GM10248 (cell line): ENCODE data around the gene IL1RAPL1.

Experiments
- CTCF ChIA-PET: fragments of 300-600 bp; sonication (Branson Sonifier 250); formaldehyde crosslinking; extraction: SDS; loops from one replicate; lab custom pipeline; 2021; ENCODE audit warnings: antibody characterized with exemption; lab: Yijun Ruan, JAX
- POLR2A ChIA-PET: fragments of 350-650 bp; sonication (Branson Sonifier 250); formaldehyde crosslinking; extraction: SDS; loops from one replicate; lab custom pipeline; 2020; ENCODE audit warnings: antibody characterized with exemption; lab: Yijun Ruan, JAX
- DNase-seq: peaks from one replicate; pipeline ENCODE4 v3.0.0; 2012; ENCODE audit errors: extremely low spot score
- TF ChIP-seq, protein P1 (sequence below): IDR thresholded peaks from 2 replicates; pipeline ENCODE4 v1.5.1; 2012; ENCODE audit warnings: mild to moderate bottlenecking, low read depth; ENCODE audit errors: extremely low read depth, missing control alignments, control extremely low read depth

Gene IL1RAPL1

DNA sequence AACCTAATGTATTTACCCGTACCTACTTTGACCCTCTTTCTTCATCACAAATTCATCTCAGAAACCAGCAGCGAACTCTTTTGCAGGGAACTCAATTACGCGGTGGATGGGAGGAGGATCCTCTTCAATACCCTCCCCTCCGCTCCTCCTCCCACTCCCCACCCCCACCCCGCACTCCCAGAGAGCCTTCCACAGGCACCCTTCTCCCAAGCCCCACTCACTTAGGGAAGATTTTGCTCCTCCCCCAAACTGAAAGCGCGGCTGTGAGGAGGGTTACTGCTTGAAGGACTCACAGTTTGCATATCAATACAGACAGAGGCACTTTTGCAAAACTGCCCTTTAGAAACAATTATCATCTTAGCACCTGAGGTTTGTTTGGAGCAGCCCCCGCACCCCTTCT lies 960 bp upstream of the IL1RAPL1 start:
- DNase-seq, result no peak
- TF ChIP-seq, protein P1, sequence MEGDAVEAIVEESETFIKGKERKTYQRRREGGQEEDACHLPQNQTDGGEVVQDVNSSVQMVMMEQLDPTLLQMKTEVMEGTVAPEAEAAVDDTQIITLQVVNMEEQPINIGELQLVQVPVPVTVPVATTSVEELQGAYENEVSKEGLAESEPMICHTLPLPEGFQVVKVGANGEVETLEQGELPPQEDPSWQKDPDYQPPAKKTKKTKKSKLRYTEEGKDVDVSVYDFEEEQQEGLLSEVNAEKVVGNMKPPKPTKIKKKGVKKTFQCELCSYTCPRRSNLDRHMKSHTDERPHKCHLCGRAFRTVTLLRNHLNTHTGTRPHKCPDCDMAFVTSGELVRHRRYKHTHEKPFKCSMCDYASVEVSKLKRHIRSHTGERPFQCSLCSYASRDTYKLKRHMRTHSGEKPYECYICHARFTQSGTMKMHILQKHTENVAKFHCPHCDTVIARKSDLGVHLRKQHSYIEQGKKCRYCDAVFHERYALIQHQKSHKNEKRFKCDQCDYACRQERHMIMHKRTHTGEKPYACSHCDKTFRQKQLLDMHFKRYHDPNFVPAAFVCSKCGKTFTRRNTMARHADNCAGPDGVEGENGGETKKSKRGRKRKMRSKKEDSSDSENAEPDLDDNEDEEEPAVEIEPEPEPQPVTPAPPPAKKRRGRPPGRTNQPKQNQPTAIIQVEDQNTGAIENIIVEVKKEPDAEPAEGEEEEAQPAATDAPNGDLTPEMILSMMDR, result no peak
- CTCF ChIA-PET, result no interaction called here
- POLR2A ChIA-PET, result no interaction called here

- TF ChIP-seq, protein P1, result no peak
- CTCF ChIA-PET, result no interaction called here
- no peak for DNase-seq
- POLR2A ChIA-PET, result no interaction called here
These were observed 1.8 kb downstream of the IL1RAPL1 start for GRCh38 chrX:28589046-28589445.

GRCh38 chrX:28590396-28590795 lies 3.1 kb downstream of the IL1RAPL1 start:
- ChIA-PET POLR2A (no interaction called here), CTCF (no interaction called here)
- DNase-seq, result no peak
- TF ChIP-seq, protein P1, result no peak

GRCh38 chrX:28591542-28591941 lies 4.3 kb downstream of the IL1RAPL1 start:
- no peak for DNase-seq
- TF ChIP-seq, protein P1, result no peak
- POLR2A ChIA-PET, result no interaction called here
- CTCF ChIA-PET, result interaction anchor here (1.2 kb wide), 1 partner anchor 35 kb away, joined by 3 read pairs; no protein-coding TSS in a partner anchor

DNA sequence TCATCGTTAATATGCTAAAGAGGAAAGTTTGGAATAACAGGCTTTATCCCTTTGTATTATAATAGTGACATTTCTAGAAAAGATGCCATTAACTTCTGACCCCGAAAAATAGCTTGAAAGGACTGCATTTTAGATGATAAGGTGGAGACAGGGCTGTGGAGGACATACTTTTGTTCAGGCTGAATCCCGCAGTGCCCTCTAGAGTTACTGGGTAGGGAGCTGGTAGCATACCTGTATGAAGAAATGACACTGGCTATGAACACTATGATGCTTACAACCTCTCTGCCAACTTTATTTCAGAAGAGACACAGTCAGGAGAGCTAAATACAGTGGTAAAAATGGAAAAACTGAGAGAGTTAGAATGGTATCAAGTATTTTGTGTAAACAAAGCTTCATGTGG lies 8.1 kb downstream of the IL1RAPL1 start:
- ChIA-PET POLR2A (no interaction called here), CTCF (no interaction called here)
- TF ChIP-seq, protein P1, result no peak

DNA sequence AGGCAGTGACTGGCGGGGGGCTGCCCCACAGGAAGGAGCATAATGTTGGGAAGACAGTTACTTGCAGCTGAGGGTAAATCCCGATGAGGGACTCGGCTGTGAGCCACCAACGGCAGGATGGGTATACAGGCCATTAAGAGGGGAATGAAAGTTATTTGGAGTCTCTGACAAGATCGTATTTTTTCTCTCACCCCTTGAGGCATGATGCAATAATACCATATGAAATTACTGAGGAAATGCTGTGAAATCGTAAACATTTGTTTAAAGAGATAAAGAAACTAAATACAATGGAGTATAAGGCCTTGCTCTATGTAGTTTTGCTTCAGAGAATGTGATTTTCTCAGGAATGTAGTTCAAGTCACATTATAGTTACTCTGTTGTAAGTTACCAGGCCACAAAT lies 12.7 kb downstream of the IL1RAPL1 start:
- ChIA-PET POLR2A (no interaction called here), CTCF (no interaction called here)
- DNase-seq, result no peak
- TF ChIP-seq, protein P1, result no peak

More for the DNA sequence above, 8.1 kb downstream of the IL1RAPL1 start:
- DNase-seq, result no peak

DNA sequence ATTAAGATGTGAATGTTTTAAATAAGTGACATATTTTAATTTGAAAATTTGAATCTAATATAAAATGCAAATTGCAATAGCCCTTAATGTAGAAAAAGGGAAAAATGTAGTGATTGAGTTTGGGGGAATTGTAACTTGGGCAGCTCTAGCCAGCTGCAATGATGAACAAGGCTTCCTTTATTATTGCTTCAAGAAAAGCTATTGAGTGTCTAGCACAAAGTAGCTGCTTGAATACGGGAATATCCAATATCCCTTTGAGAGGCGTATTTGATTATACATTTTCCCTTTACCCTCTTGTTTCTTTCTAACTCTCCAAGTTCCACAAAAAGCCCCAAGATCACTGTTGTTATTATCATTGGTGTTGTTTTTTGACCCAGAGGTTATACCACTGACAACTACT lies 21.8 kb downstream of the IL1RAPL1 start:
- CTCF ChIA-PET, result no interaction called here
- no peak for DNase-seq
- POLR2A ChIA-PET, result no interaction called here
- TF ChIP-seq, protein P1, result no peak
